ENCODE data around the gene ENDOU. TPM values are rescaled to one million over a fixed set of nuclear protein-coding genes. Genes with fewer than 3 reads are reported as not detected.

Gene ENDOU
- total RNA-seq, 5 donors from 2014 or later (not counting 1 experiment from before 2014, with no cell fraction given): not detected

DNA sequence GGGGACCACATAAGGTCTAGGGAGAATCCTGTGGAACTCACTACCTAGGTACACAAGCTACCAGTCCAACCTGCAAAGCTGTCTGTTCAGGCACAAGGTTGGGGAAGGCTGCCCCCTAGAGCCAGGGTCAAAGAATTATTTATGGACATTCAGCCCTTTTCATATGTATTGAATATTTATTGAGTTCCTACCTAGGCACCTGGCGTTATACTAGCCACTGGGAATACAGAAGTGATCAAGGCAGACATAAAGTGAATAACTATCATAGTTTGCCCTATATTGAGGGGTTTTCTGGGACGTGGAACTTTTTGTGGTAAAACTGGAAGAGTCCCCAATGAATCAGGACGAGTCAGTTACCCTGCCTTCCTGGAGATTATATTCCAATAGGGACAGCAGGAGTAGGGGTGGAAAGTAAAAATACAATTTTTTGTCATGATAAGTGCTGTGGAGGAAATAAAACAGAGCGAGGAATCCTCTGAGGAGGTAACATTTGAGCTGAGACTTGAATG is 42.0 kb upstream of the ENDOU start:
- ATAC-seq (replicated peaks in 1 of 4): peak; percentile 49 to 78 (median 72)
- CTCF ChIA-PET: interaction anchor here (0.6 to 6.3 kb wide), 30 partner anchors 9 to 735 kb away, joined by 3 to 95 read pairs (median 4); partner anchors contain the start of gene RAPGEF3 (in 1 of the 2)
- Mint-ChIP-seq H3K9me3 (no peaks in the 10 kb centered on the region), H3K4me1 (peaks cover 2 to 19% (median 13%) of the 10 kb centered on the region in 3 donors), H3K4me3 (no peak overlapping the region), H3K27ac (peak overlapping the region; percentile 32 to 34), H3K27me3 (no peaks in the 10 kb centered on the region), H3K36me3 (no peaks in the 10 kb centered on the region)
- H3K4me1 ChIP-seq (ENCODE audit: control insufficient read depth in 1 of 2, extremely low read depth in 1 of 2, insufficient read depth in 2 of 2, low read length in 2 of 2): peaks cover 0 to 15% of the 10 kb centered on the region in 2 experiments
- peak; percentile 17 to 80 (median 58) for DNase-seq
- POLR2A ChIA-PET: interaction anchor here (0.6 to 1.0 kb wide), 3 partner anchors 8 to 438 kb away, joined by 3 to 4 read pairs (median 3); partner anchors contain the start of gene RAPGEF3 (in 1 of the 2)
- H3K27me3 ChIP-seq (replicated peaks in 1 of 2; ENCODE audit: control insufficient read depth in 2 of 2, extremely low read depth in 1 of 2, insufficient read depth in 2 of 2, low read length in 1 of 2): peaks cover 0 to 13% of the 10 kb centered on the region in 2 experiments
- no peak overlapping the region for H3K4me3 ChIP-seq (ENCODE audit: control insufficient read depth in 1 of 2, extremely low read depth in 1 of 2, low read length in 1 of 2)
- H3K27ac ChIP-seq (ENCODE audit: low read length): no peak overlapping the region
- H3K36me3 ChIP-seq (ENCODE audit: control insufficient read depth in 2 of 2, extremely low read depth in 1 of 2, insufficient read depth in 1 of 2, low read length in 1 of 2): no peaks in the 10 kb centered on the region
- H3K9me3 ChIP-seq: no peaks in the 10 kb centered on the region
- 0% methylated on average over 1 of the region's 4 CpGs for whole genome bisulfite sequencing (ENCODE audit: insufficient coverage)

DNA sequence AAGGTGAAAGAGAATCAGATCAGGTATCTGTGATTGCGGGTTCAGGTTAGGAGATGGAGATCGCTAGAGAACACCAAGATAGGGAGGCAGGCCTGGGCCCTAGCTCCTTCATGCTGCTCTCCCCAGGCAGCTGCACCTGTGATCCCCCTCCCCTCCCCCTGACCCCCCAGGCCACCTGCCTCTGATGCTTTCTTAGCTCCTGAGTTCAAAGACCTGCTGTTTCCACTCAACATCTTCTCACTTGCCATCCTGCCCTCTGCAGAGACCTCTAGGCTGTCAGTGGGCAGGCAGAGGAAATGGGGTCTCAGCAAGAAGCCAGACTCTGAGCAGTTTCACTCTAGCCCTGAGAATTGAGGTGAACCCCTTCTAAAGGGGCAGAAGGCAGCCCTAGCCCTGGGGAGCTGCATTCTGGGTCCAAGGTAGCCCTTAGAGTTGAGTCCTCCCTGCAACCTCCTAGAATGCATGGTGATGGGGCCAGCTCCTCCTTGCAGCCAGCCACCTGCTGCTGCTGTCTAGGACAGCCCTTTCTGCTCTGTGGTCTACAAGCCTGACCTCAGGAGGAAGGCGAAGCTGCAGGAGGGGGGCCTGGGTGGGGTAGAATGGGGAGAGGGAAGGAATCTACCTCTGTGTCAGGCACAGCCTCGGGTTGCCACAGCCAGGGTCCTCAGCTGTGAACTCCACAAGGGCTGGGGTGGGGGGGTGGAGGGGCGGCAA is 41.4 kb upstream of the ENDOU start:
- H3K4me3 Mint-ChIP-seq: no peak overlapping the region
- DNase-seq: peak in 2 of 35 experiments; percentile 14 to 18
- Histone ChIP-seq H3K9me3 (no peaks in the 10 kb centered on the region), H3K27me3 (replicated peaks in 1 of 2; ENCODE audit: control insufficient read depth in 2 of 2, extremely low read depth in 1 of 2, insufficient read depth in 2 of 2, low read length in 1 of 2) (peaks cover 0 to 13% of the 10 kb centered on the region in 2 experiments), H3K4me3 (ENCODE audit: control insufficient read depth in 1 of 2, extremely low read depth in 1 of 2, low read length in 1 of 2) (no peak overlapping the region), H3K36me3 (ENCODE audit: control insufficient read depth in 2 of 2, extremely low read depth in 1 of 2, insufficient read depth in 1 of 2, low read length in 1 of 2) (no peaks in the 10 kb centered on the region), H3K4me1 (ENCODE audit: control insufficient read depth in 1 of 2, extremely low read depth in 1 of 2, insufficient read depth in 2 of 2, low read length in 2 of 2) (peaks cover 0 to 15% of the 10 kb centered on the region in 2 experiments), H3K27ac (ENCODE audit: low read length) (no peak overlapping the region)
- no peak overlapping the region for H3K27ac Mint-ChIP-seq
- H3K27me3 Mint-ChIP-seq: no peaks in the 10 kb centered on the region
- peak; percentile 32 to 71 (median 58) for ATAC-seq (replicated peaks in 1 of 4)
- WGBS (ENCODE audit: insufficient coverage): no CpG with 5 or more reads among the region's 5 CpGs
- POLR2A ChIA-PET: interaction anchor here (0.5 to 1.0 kb wide), 7 partner anchors 8 to 968 kb away, joined by 3 to 8 read pairs (median 3); partner anchors contain the start of gene RAPGEF3 (in 1 of the 2)
- H3K9me3 Mint-ChIP-seq: no peaks in the 10 kb centered on the region
- peaks cover 0 to 19% (median 11%) of the 10 kb centered on the region in 3 donors for H3K4me1 Mint-ChIP-seq
- H3K36me3 Mint-ChIP-seq: no peaks in the 10 kb centered on the region
- CTCF ChIA-PET: interaction anchor here (0.6 to 6.3 kb wide), 34 partner anchors 9 to 734 kb away, joined by 3 to 95 read pairs (median 4); partner anchors contain the start of gene RAPGEF3 (in 1 of the 2)

DNA sequence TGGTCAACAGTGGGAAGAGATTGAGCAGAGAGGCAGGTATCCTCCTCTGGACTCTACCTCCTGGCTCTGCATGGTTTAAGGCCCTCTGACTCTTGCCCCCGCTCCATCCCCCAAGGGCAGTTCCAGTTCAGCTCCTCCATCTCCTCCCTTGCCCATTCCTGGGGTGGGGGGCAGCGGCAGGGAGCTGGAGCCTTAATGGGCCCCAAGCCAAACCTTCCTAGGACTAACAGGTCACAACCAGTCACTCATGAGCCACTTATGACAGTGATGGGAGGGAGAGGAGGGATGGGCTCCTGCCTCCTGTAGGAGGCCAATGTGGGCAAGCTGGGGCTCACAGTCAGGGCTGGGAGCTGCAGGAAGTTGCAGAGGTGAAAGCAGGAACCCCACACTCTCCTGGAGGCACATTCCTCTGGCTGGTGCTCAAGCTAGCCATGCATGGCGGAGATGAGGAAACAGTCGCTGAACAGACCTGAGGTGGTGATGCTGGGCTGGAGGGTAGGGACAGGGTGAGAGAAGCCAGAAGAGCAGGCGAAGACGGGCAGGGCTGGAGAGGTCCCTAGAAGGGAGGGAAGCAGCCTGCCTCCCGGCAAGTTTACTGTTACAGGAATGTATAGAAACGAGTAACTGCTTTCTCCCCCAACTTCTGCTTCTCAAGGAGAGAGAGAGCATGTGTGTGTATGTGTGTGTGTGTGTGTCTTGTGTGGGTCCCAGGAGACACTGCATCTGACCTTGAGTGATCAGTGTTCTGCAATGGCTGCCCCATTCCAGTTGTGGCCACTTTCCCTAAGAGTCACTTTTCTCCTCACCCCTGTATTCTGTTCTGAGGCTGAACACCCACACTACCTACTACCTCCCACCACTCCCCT is 38.4 kb upstream of the ENDOU start:
- H3K27me3 Mint-ChIP-seq: no peaks in the 10 kb centered on the region
- ChIA-PET POLR2A (no interaction called here), CTCF (interaction anchor here (0.6 to 2.0 kb wide), 5 partner anchors 8 to 954 kb away, joined by 3 to 13 read pairs (median 5); no protein-coding TSS in a partner anchor)
- no peak overlapping the region for H3K27ac Mint-ChIP-seq
- peaks cover 0 to 27% of the 10 kb centered on the region in 2 experiments for H3K4me1 ChIP-seq (ENCODE audit: control insufficient read depth in 1 of 2, extremely low read depth in 1 of 2, insufficient read depth in 2 of 2, low read length in 2 of 2)
- no peaks in the 10 kb centered on the region for H3K9me3 ChIP-seq
- ATAC-seq (replicated peaks in 1 of 4): no peak
- H3K4me3 Mint-ChIP-seq: no peak overlapping the region
- no peak for DNase-seq
- no peaks in the 10 kb centered on the region for H3K36me3 ChIP-seq (ENCODE audit: control insufficient read depth in 2 of 2, extremely low read depth in 1 of 2, insufficient read depth in 1 of 2, low read length in 1 of 2)
- WGBS (ENCODE audit: insufficient coverage): 93% methylated on average over 6 of the region's 8 CpGs
- H3K4me3 ChIP-seq (ENCODE audit: control insufficient read depth in 1 of 2, extremely low read depth in 1 of 2, low read length in 1 of 2): no peak overlapping the region
- peaks cover 0 to 22% of the 10 kb centered on the region in 2 experiments for H3K27me3 ChIP-seq (replicated peaks in 1 of 2; ENCODE audit: control insufficient read depth in 2 of 2, extremely low read depth in 1 of 2, insufficient read depth in 2 of 2, low read length in 1 of 2)
- no peaks in the 10 kb centered on the region for H3K9me3 Mint-ChIP-seq
- peaks cover 7 to 21% (median 18%) of the 10 kb centered on the region in 3 donors for H3K4me1 Mint-ChIP-seq
- H3K27ac ChIP-seq (ENCODE audit: low read length): no peak overlapping the region
- no peaks in the 10 kb centered on the region for H3K36me3 Mint-ChIP-seq

DNA sequence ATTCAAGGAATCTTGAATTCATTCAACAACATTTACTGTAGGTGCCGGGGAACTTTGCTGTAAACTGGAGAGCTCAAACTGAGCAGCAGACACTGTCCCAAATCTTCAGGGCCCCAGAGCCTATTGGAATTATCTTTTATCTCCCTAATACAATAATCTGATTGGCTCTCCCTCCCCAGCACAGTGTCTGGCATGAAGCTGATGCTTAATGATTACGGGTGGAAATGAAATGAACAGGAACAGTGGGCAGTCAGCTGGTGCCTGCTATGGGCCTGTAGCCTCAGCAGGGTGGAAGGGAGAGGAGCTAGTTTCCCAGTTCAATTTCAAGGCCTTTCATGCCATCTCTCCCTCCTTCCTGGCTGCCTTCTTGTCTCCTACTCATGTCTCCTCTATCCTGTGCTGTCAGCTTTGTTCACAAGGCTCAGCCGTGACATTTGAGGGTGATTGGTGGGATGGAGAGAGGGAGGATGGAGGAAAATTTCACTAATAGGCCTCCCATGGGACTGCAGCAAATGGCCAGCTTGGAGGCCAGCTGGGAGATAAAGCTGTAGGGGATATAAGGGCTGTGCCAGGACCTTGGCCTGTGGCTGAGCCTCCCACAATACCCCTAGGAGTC is 37.7 kb upstream of the ENDOU start:
- no peaks in the 10 kb centered on the region for H3K36me3 Mint-ChIP-seq
- ChIA-PET POLR2A (no interaction called here), CTCF (interaction anchor here (0.6 to 2.0 kb wide), 4 partner anchors 19 to 955 kb away, joined by 3 to 13 read pairs (median 6); no protein-coding TSS in a partner anchor)
- H3K4me1 ChIP-seq (ENCODE audit: control insufficient read depth in 1 of 2, extremely low read depth in 1 of 2, insufficient read depth in 2 of 2, low read length in 2 of 2): peaks cover 0 to 34% of the 10 kb centered on the region in 2 experiments
- peaks cover 0 to 22% of the 10 kb centered on the region in 2 experiments for H3K27me3 ChIP-seq (replicated peaks in 1 of 2; ENCODE audit: control insufficient read depth in 2 of 2, extremely low read depth in 1 of 2, insufficient read depth in 2 of 2, low read length in 1 of 2)
- H3K4me3 Mint-ChIP-seq: no peak overlapping the region
- H3K9me3 ChIP-seq: no peaks in the 10 kb centered on the region
- no peak overlapping the region for H3K4me3 ChIP-seq (ENCODE audit: control insufficient read depth in 1 of 2, extremely low read depth in 1 of 2, low read length in 1 of 2)
- no peak for ATAC-seq (replicated peaks in 1 of 4)
- no peaks in the 10 kb centered on the region for H3K27me3 Mint-ChIP-seq
- no peak for DNase-seq
- peaks cover 11 to 25% (median 22%) of the 10 kb centered on the region in 3 donors for H3K4me1 Mint-ChIP-seq
- H3K27ac Mint-ChIP-seq: no peak overlapping the region
- H3K36me3 ChIP-seq (ENCODE audit: control insufficient read depth in 2 of 2, extremely low read depth in 1 of 2, insufficient read depth in 1 of 2, low read length in 1 of 2): no peaks in the 10 kb centered on the region
- H3K9me3 Mint-ChIP-seq: no peaks in the 10 kb centered on the region
- no peak overlapping the region for H3K27ac ChIP-seq (ENCODE audit: low read length)
- WGBS (ENCODE audit: insufficient coverage): 88% methylated on average over 1 of the region's 3 CpGs

DNA sequence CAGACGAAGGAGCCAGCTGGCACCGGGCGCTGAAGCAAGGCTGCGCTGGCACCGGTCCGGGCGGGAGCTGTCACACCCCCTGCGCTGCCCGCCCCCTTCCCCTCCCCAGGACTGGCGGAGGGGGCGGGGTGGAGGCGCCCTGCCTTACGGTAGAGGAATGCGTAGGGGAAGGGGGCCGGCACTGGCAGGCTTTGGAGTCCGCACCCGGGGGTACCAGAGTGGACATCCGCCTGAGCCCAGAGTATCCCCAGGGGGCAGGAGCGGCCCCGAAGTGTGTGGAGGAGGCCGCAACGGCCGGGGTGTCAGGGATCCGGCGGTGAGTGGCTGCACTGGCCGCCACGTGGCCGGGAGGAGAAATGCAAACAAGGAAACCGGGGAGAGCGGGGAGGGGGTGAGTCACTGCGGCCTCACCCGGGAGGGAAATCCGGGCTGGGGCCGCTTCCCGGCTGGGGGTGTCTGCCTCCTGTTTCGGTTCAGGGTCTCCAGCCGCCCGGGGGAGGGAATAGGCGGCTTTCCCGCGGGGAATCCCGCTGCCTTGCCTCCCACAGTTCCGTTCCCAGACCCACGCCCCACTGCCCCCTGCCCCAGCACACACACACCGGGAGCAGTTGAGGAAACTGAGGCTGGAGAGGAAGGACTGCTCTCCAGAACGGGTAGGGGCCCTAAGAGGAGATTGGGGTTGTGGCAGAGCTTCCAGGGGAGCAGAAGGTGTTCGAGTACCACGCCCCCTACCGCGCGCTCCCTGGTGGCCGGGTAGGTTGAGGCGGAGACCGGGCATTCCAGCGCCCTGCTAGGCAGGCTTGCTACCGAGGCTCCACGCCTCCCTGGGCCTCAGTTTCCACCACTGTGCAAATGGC is 33.8 kb upstream of the ENDOU start, which contains the start of gene RAPGEF3:
RAPGEF3 (minus strand) TSS at position 47 of the 857 bp plus-strand sequence. CDS start 324 bp downstream, outside the sequence.
- Mint-ChIP-seq H3K9me3 (no peaks in the 10 kb centered on the region), H3K27me3 (no peaks in the 10 kb centered on the region), H3K4me3 (peak within 1 kb of the TSS; percentile 71 to 77 (median 73)), H3K4me1 (peaks cover 24 to 33% (median 24%) of the 10 kb centered on the region in 3 donors), H3K36me3 (no peaks in the 10 kb centered on the region), H3K27ac (peak within 1 kb of the TSS in 1 of 2 donors; percentile 34)
- no peak within 1 kb of the TSS for H3K27ac ChIP-seq (ENCODE audit: low read length)
- H3K27me3 ChIP-seq (replicated peaks in 1 of 2; ENCODE audit: control insufficient read depth in 2 of 2, extremely low read depth in 1 of 2, insufficient read depth in 2 of 2, low read length in 1 of 2): peaks cover 0 to 16% of the 10 kb centered on the region in 2 experiments
- ChIA-PET CTCF (interaction anchor here (0.5 to 5.1 kb wide), 8 partner anchors 9 to 85 kb away, joined by 3 to 34 read pairs (median 6); no protein-coding TSS in a partner anchor), POLR2A (interaction anchor here in 1 of 2 donors (0.5 to 0.7 kb wide), 3 partner anchors 8 to 46 kb away, joined by 3 to 6 read pairs (median 5); no protein-coding TSS in a partner anchor)
- DNase-seq (peak in 34 of 35 experiments; percentile 20 to 75 (median 48)), ATAC-seq (replicated peaks in 1 of 4) (peak; percentile 86 to 91 (median 87))
- 1% methylated on average over 31 of the region's 57 CpGs for WGBS (ENCODE audit: insufficient coverage)
- no peaks in the 10 kb centered on the region for H3K9me3 ChIP-seq
- peaks cover 0 to 38% of the 10 kb centered on the region in 2 experiments for H3K4me1 ChIP-seq (ENCODE audit: control insufficient read depth in 1 of 2, extremely low read depth in 1 of 2, insufficient read depth in 2 of 2, low read length in 2 of 2)
- H3K4me3 ChIP-seq (ENCODE audit: control insufficient read depth in 1 of 2, extremely low read depth in 1 of 2, low read length in 1 of 2): peak within 1 kb of the TSS; percentile 58 to 68
- no peaks in the 10 kb centered on the region for H3K36me3 ChIP-seq (ENCODE audit: control insufficient read depth in 2 of 2, extremely low read depth in 1 of 2, insufficient read depth in 1 of 2, low read length in 1 of 2)

Data from T-cell (primary cell).